GM18519 (cell line): Measurements from ENCODE around the gene P2RX6.
"Not testable (repeated sequence)": the region's sequence is repeated elsewhere in the genome, so short reads cannot be mapped to it uniquely, and the experiment has no call there.

Experiments
- ATAC-seq: cut with Tn5 transposase; IDR thresholded peaks from one replicate; pipeline ENCODE4 v1.9.1; 2021; ENCODE audit warnings: mild to moderate bottlenecking, moderate library complexity; ENCODE audit not compliant: unreplicated experiment, low FRiP score

The P2RX6 gene

DNA sequence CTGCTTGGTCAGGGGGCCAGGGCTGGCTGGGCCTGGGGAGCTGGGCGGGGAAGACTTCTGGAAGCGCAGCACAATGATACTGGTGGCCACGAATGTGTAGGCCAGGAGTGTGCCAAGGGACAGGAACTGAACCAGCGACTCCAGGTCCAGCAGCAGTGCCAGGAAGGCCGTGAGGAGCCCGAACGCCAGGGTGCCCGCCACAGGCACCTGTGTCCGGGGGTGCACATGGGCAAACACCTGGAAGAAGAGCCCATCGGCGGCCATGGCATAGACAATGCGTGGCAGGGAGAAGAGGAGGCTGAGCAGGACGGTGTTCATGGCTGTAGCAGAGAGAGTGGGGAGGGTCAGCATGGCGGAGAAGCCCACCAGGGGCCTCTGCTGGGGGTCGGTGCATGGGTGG, 15.1 kb downstream of the P2RX6 start:
- no peak for ATAC-seq

DNA sequence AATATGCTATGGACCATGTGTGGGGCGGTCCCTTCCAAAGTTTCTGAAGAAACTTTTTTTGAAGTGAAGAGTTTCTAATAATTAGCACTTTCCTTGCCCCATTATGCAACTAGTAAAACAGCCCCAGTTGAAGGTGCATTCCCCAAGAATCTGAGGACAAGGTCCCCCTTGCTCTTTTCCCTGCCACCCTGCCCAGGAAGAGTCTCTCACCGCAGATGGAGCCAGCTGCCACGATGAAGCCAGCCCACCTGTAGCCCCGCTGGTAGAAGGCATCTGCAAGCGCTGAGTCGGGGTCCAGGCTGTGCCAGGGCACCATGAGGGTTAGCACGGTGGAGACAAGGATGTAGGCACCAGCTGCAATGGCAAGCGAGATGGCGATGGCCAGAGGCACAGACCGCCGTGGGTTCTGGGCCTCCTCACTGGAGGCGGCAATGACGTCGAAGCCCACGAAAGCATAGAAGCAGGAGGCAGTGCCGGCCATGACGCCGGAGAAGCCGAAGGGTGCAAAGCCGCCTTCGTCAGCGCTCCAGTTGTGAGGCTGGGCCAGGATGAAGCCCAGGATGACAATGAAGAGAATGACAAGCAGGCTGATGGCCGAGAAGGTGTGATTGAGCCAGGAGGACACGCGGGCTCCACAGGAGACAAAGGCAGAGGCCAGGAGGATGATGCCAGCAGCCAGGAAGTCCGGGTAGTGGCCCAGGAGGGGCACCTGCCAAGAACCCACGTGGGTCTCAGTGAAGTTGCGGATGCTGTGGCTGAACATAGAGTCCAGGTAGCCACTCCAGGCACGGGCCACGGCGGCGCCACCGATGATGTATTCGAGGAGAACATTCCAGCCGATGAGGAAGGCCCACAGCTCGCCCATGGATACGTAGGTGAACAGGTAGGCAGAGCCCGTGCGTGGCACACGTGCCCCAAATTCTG, 15.9 kb downstream of the P2RX6 start:
- ATAC-seq = no peak

DNA sequence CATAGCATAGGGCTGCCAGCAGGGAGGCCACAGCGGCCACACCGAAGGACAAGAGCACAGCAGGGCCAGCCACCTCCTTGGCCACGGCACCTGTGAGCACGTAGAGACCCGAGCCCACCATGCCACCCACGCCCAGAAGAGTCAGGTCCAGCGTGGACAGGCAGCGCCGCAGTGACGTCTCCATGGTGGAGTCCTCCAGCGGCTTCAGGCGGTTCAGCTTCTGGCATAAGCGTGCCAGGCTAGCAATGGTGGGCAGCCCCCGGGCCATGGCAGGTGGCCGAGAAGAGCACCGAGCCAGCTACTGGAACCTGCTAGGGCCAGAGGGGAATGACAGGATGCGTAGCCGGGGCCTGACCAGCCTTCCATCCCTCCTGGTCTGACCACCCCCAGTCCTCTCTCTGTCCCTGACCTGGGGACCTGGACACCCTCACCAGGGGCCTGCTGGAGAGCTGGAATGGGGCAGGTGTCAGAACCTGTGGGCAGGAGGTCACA, 16.6 kb downstream of the P2RX6 start:
- no peak for ATAC-seq

DNA sequence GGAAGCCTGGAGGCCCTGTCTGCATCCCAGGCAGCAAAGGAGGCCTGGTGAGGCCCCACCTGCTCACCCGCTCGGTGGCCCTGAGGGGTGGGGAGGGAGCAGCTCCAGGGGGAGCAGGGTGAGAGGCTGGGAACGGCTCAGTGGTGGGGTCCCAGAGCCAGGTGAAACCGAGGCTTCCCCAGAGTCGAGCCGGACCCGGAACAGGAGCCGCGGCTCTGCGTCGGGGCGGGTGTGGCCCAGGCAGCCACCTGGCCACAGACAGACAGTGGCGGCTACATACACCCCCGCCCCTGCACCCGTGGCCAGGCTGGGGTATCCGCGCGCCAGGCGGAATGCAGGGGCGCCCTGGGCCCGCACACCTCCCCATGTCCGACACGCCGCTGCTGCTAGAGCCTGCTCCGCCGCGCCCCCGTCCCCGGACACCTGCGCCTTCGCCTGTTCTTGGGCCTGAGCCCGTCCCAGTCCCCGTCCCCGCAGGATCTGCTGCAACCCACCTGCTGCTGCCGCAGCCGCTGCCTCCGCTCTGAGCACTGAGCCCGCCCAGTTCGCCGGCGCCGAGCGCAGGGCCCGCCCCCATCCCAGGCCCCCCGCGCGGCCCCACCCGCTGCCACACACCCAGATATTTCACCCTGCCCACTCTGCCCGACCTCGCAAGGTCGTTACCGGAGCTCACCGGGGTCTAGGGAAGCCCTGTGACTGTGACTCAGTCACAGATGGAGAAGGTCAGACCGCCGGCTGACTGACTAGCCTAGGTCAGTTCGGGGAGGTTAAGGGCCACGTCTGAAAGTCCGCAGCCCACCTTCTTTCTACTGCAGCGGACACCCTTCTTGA, 17.3 kb downstream of the P2RX6 start, which contains the start of gene SLC7A4:
Gene SLC7A4, minus strand, starts transcription at position 525 of the 831 bp plus-strand sequence. CDS start 749 bp downstream, outside the sequence.
- ATAC-seq = no peak

DNA sequence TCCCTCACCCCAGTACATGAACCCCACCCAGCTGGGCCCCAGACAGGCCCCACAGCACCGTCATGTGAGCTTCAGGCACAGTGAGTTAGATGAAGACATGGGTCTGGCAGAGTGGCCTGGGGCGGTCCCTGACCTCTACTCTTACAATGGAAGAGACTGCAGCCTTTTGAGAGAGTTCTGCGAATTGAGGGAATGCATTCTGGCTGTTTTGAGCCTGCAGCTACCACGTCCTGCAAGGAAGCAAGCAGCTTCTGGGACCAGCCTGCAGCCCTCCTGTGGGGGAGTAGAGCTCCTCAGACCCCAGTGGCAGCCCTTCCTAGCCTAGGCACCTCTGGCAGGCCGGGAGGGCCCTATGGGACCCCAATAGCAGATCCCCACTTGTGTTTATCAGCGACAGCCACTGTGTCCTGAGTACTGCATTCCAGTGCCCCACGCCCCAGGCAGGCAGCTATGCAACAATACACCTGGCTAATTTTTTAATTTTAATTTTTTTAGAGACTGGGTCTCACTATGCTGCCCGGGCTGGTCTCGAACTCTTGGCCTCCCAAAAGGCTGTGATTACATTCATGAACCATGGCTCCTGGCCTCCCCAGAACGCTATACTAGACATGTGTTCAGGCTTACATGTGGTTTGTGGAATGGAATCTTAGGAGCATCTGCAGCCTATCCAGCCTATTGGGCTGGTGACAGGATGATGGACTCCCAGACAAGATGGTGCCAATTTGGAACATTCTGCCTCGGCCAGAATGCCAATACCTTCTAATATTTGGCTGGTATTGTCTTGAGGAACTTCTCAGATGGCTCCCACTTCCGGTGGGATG, 18.1 kb downstream of the P2RX6 start:
- no peak for ATAC-seq

DNA sequence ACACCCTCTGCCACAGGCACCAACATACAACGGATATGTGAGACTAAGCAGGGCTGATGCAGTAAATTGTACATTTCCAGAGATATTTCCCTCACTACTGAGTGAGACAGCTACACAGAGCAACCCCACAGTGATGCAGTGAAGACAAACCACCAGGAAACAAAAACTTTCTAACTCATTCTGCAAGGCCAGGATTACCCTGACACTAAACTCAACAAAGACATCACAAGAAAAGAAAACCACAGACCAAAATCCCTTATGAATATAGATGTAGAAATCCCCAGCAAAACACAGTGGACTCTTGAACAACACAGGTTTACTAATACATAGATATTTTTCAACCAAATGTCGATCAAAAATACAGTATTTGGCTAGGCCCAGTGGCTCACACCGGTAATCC, 18.9 kb downstream of the P2RX6 start:
- no peak for ATAC-seq

DNA sequence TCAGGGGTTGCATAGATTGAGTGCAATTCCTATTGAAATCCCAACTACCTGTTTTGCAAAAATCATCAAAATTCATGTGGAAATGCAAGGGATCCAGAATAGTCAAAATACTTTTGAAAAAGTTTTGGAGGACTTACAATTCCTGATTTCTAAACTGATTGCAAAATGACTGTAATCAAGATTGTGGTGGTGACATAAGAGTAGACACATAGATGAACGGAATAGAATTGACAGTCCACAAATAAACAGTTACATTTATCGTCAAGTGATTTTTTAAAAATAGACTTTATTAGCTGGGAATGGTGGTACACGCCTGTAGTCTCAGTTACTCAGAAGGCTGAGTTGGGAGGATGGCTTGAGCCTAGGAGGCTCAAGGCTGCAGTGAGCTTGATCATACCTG, 20.0 kb downstream of the P2RX6 start:
- ATAC-seq = no peak

DNA sequence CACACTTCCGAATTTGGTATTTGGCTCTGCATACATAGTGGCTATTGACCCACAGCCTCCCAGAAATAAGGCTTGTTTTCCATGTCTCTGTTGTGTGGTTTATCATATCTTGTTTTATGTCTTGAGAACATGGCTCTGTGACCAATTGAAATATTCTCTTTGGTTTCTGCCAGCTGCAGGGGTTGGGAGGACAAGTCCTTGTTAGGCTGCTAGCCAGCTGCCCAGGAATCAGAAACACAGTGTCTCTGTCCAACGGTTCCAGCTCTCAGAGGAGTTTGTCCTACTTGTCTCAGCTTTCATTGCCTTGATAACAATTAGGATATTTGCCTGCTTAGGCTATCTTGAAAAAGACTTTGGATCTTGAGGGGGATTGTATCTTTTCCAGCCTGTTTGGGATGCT, 23.4 kb downstream of the P2RX6 start:
- no peak for ATAC-seq

DNA sequence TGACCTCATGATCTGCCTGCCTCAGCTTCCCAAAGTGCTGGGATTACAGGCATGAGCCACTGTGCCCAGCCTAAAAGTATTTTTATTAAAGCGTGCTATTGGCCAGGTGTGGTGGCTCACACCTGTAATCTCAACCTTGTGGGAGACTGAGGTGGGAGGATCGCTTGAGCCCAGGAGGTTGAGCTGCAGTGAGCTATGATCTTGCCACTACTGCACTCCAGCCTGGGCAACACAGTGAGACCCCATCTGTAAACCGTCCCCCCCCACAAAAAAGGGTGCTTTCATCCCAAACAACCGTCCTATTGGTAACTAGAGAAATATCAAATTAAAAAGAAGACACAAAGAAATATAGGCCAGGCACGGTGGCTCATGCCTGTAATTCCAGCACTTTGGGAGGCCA, 24.2 kb downstream of the P2RX6 start:
- not testable (repeated sequence) for ATAC-seq

DNA sequence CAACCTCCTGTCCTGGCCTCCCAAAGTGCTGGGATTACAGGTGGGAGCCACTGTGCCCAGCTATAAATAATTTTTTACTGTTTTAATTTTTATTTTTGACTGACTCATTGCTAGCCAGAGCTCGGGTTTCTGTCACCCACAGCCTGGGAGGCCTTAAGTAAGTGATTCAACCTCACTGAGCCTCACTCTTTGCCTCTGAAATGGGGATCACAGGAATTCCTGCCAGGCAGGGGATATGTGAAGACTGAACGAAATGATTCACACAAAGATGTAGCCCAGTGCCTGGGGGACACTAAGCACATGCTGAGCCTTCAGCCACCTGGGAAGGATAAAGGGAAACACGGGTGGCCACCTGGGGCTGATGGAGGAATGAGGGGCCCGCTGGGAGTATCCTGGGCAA, 27.0 kb downstream of the P2RX6 start:
- no peak for ATAC-seq

DNA sequence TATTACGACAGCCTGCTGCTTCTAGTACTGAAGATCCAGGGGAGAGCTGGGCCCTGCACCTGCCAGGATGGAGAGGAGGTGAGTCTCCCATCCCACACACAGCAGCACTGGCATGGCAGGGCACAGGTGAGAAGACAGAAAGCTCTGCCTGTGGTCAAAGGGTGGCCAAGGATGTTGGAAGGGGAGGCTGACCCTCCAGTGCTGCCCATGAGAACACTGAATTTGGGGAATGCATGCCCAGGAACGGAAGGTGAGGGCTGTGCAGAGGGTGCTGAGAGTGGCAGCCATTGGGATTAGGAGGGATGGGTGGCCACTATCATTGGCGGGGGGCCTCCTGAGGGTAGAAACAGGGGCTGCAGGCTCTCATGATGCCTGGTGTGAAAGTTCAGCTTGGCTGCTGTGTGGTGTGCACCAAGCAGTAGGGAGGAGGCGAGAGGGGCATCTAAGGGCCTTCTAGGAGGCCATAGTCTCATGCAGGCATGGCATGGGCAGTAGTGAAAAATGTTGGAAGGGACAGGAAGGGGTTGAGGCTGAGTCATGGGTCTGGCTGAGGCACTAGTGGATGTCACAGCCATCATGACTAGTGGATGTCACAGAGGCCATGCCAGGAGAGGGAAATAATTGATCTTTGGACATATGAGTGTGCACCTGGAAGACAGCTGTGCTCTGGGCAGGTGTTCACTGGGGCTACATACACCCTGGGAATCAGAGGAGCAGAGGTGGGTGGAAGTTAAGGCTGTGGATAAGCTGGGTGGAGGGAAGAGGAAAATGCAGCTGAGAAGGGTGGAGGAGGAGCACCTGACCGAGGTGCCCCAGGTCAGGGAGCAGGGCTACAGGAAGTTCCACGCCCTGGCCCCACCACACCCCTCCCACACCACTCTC, 28.3 kb downstream of the P2RX6 start:
- ATAC-seq = no peak

DNA sequence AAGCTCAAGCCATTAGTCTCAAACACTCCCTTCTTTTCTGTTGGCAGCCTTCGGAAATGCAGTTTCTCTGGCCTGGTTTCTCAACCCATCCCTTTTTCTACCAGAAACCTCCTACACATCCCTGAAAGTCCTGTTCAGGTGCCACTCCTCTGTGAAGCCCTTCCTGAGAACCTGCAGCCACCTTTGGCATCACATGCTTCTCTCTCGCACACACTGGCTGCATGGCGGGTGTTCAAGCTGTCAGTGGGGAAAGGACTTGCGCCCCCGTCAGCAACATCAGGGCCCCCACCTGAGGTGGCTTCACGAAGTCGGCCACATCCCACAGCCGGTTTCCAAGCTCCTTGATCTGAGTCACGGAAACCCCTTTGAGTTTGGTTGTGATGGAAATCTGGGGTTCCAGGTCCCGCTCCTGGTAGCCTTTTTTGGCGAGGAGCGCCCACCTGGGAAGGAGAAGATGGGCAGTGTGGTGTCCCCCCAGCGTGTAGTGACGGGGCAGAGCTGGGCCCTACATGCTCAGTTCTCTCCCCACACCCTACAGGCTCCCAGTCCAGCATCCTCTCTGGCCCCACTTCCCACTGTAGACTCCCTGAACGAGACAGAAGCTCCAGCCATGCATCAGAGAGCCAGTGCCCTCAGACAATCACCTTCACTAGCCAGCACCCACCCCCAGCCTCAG, 29.0 kb downstream of the P2RX6 start:
- no peak for ATAC-seq

DNA sequence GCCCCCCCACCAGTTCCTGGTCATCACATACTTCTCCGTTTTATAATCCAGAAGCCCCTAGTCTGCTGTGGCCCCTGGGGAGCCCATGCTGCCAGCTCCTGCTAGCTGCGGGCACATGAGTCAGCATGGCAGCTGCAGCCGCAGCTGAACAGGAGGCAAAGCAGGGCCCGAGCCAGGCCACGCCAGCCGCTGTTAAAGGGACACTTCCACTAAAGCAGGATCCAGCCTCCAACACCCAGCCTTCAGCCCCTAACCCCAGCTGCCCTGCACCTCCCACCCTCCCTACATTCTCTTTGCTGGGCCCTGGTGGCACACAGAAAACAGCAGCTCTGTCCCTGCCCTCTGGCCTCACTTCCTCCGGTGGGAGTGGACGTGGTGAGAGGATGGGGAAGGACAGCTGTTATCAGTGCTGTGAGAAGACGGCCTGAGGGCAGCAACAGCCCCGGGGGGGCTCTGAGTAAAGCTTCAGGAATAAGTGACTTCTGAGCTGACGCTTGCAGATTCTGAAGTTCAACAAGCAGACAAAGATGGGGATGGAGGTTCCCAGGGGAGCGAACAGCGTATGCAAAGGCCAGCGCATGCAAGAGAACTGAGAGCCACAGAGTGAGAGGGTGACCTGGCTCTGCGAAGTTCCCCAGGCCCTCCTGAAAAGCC, 30.1 kb downstream of the P2RX6 start:
- no peak for ATAC-seq

DNA sequence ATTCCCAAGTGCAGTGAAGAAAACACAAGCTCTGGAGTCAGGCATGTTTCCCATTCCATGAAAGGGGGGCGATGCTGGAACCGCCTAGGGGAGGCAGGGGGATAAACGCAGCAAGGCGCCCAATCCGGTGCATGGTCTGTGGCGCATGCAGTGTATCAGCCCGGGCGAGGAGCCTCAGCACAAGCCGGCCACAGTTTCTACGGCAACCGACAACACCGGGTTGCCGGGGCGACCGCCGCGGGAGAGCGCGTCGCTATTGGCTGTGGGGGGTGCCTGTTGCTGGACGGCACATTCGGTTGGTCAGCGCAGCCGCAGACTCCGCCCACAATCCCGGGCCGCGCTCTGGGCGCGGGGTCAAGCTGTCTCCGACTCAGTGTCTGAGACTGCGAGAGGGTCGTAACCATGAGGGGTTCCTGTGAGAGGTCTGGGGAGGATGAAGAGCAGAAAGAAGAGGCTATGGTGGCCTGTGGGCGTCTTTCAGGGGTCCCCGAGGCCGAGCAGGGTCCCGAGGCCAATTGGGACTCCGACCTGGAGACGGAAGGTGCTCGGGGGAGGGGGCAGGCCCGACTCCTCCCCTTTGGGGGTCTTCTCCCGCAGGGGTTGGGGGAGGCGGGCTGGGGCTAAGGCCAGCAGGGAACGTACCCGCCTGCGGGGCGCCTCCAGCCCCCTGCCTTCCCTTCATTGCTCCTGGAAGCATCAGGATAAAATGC, 30.8 kb downstream of the P2RX6 start, which contains the start of gene LRRC74B:
Gene LRRC74B, plus strand, starts transcription at position 362 of the 710 bp plus-strand sequence. Its CDS starts 41 bp downstream, at position 403.
- no peak for ATAC-seq

DNA sequence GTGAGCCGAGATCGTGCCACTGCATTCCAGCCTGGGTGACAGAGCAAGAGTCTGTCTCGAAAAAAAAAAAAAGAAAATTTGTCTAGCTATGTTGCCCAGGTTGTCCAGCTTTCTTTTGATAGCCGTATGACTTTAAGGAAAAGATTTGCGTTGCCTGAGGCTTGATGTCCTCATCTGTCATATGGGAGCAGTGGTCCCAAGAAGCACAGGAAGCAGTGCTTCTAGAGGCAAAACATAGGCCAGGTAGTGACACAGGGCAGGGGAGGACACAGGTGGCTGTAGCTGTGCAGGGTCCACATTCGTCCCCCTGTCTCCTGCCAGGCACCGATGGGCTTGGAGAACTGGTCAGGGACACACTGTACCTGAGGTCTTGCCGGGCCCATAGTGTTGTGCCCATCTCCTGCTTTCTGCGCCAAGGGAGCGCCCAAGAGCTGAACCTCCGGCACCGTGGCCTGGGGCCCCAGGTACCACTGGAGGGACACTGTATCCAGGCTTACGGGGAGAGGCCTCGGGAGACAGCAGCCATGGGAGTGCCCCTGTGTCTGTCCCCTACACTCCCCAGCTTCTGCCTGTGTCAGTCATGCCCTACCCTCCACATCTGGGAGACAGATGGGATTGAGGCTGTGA, 32.2 kb downstream of the P2RX6 start:
- no peak for ATAC-seq

DNA sequence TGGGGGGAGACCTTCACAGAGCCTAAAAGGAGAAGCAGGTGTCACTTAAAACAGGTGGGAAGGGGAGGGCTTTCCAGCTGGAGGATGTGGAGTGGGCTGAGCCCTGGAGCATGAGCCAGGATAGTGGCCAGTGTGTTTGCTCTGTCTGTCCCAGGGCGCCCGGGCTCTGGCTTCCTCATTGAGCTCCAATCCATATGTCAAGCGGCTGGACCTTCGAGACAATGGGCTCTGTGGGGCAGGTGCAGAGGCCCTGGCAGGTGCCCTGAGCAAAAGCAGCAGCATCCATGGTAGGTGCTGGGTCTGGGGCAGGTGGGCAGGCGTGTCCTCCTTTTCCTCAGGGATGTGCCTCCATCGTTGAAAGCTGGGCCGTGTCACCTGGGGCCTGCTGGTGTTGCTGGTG, 32.8 kb downstream of the P2RX6 start:
- no peak for ATAC-seq

DNA sequence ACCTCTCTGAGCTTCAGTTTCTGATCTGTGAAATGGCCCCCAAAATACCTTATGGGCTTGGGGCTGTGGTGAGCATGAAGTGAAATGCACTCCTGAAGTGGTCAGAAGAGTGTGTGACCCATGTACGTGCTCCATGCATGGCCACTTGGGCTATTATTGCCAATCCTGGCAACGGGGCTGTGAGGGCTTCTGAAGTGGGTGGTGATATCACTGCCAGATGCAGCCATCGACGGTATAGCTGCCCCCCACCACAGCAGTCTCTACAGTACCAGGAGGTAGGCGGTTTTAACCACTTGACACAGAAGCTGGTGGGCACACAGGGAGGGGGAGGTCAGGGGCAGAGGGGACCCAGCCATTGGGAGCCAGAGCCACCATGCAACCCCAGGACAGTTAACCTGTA, 33.5 kb downstream of the P2RX6 start:
- not testable (repeated sequence) for ATAC-seq
